ENCODE data around the gene LIPC.

DNA sequence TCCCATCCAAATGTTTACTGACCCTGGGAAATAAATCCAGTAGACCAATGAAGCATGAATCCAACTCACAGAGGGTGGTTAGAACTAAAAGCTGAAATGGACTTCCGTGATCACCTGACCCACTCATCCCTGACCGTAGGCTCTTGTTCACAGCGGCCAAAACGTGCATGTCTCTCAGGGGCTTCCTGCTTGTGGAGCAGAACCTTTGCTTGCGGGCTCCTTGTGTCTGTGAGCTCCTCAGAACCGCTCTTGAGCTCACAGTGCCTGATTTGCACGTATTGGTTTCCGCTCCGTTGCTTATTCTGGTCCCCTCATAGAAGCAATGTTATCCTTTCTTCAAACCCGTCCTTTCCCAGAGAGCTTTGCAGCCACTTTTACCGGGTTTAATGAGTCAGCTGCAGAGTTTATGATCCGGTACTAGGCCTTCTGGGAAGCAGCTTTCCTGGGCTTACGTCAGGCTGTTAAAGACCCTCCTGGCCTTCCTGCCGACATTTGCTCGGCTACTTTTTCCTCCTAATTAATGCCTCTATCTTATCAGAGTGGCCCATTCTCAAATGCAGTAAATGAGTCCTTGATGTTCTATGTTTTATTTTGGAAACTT lies 35.4 kb downstream of the LIPC start:
- TF ChIP-seq, protein P1, sequence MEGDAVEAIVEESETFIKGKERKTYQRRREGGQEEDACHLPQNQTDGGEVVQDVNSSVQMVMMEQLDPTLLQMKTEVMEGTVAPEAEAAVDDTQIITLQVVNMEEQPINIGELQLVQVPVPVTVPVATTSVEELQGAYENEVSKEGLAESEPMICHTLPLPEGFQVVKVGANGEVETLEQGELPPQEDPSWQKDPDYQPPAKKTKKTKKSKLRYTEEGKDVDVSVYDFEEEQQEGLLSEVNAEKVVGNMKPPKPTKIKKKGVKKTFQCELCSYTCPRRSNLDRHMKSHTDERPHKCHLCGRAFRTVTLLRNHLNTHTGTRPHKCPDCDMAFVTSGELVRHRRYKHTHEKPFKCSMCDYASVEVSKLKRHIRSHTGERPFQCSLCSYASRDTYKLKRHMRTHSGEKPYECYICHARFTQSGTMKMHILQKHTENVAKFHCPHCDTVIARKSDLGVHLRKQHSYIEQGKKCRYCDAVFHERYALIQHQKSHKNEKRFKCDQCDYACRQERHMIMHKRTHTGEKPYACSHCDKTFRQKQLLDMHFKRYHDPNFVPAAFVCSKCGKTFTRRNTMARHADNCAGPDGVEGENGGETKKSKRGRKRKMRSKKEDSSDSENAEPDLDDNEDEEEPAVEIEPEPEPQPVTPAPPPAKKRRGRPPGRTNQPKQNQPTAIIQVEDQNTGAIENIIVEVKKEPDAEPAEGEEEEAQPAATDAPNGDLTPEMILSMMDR (optimal IDR thresholded peaks at IDR 0.05 in 1 of 3, IDR thresholded peaks at IDR 0.05 in 1 of 3, conservative IDR thresholded peaks at IDR 0.05 in 1 of 3; ENCODE audit: extremely low read depth in 1 of 3, insufficient read depth in 2 of 3, low read length in 3 of 3) = no peak
- TF ChIP-seq EZH2 (IDR thresholded peaks at IDR 0.05; ENCODE audit: low read length) = no peak
